Femur (tissue), 1 donor: ENCODE measurements around the gene CCDC178.
"Not testable (repeated sequence)": the region's sequence is repeated elsewhere in the genome, so short reads cannot be mapped to it uniquely, and the experiment has no call there.

Source experiments
- DNase-seq: peaks from one replicate; pipeline ENCODE4 v3.0.0-alpha.2; 2017

The CCDC178 gene

GRCh38 chr18:32975501-32975900 lies 465.0 kb downstream of the CCDC178 start:
- no peak for DNase-seq

- no peak for DNase-seq
Measured at GRCh38 chr18:32975163-32975436, 465.4 kb downstream of the CCDC178 start.

- no peak for DNase-seq
Measured at GRCh38 chr18:32974421-32975162, 465.9 kb downstream of the CCDC178 start.

GRCh38 chr18:32968248-32968647 lies 472.3 kb downstream of the CCDC178 start:
- no peak for DNase-seq

- no peak for DNase-seq
Measured at GRCh38 chr18:32966141-32966540, 474.4 kb downstream of the CCDC178 start.

GRCh38 chr18:32961538-32961937 lies 479.0 kb downstream of the CCDC178 start:
- DNase-seq = no peak

- no peak for DNase-seq
Measured at GRCh38 chr18:32958746-32959145, 481.8 kb downstream of the CCDC178 start.

- DNase-seq = peak; percentile 30
Measured at GRCh38 chr18:32956591-32957315, 483.8 kb downstream of the CCDC178 start.

GRCh38 chr18:32952318-32952717 lies 488.2 kb downstream of the CCDC178 start:
- DNase-seq = not testable (repeated sequence)

GRCh38 chr18:32937597-32937996 lies 502.9 kb downstream of the CCDC178 start:
- DNase-seq = no peak

GRCh38 chr18:32937066-32937465 lies 503.5 kb downstream of the CCDC178 start:
- no peak for DNase-seq

- no peak for DNase-seq
Measured at GRCh38 chr18:32934201-32934600, 506.3 kb downstream of the CCDC178 start.

- DNase-seq = no peak
Measured at GRCh38 chr18:32930695-32931301, 509.7 kb downstream of the CCDC178 start.

GRCh38 chr18:32929213-32929612 lies 511.3 kb downstream of the CCDC178 start:
- DNase-seq = no peak

- DNase-seq = no peak
Measured at GRCh38 chr18:32922951-32923430, 517.5 kb downstream of the CCDC178 start.

GRCh38 chr18:32920796-32921787 lies 519.4 kb downstream of the CCDC178 start:
- no peak for DNase-seq

GRCh38 chr18:32919799-32920198 lies 520.7 kb downstream of the CCDC178 start:
- no peak for DNase-seq

GRCh38 chr18:32918692-32919250 lies 521.8 kb downstream of the CCDC178 start:
- DNase-seq = no peak

GRCh38 chr18:32915516-32915915 lies 525.0 kb downstream of the CCDC178 start:
- no peak for DNase-seq

GRCh38 chr18:32911660-32912284 lies 528.7 kb downstream of the CCDC178 start:
- no peak for DNase-seq

- no peak for DNase-seq
Measured at GRCh38 chr18:32910694-32911296, 529.7 kb downstream of the CCDC178 start.
